MM.1S (cell line): ENCODE data around the gene DNAH10.

ENCODE experiments used
- EZH2 ChIP-seq: fragments of 300-600 bp; sonication (generic); optimal IDR thresholded peaks from 2 replicates; pipeline ENCODE3; 2017; ENCODE audit warnings: low read depth, mild to moderate bottlenecking, antibody characterized with exemption, low read length, mixed read lengths
- TF ChIP-seq, protein P1 (sequence below): fragments of 300-600 bp; sonication (generic); IDR thresholded peaks from 2 replicates; pipeline ENCODE4 v1.5.1; 2016; ENCODE audit warnings: antibody characterized with exemption, low read length, mixed read lengths

DNA sequence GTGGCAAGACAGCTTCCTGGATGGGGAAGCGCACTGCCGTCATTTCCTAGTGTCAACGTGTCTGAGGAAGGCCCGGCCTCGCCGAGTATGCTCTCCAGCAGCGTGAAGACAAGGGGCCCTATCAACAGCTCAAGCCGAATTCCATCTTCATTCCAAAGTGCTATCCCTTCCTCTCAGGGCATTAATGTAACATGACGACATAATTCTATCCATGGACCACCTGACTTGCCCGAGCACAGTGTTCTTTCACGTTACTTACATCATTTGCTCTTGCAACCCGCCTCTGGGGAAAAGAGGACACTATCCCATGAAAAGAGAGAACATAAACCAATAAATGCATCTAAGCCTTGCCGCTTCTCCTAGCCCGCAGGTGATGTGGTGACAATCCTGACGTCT is 187.7 kb downstream of the DNAH10 start:
- TF ChIP-seq, protein P1, sequence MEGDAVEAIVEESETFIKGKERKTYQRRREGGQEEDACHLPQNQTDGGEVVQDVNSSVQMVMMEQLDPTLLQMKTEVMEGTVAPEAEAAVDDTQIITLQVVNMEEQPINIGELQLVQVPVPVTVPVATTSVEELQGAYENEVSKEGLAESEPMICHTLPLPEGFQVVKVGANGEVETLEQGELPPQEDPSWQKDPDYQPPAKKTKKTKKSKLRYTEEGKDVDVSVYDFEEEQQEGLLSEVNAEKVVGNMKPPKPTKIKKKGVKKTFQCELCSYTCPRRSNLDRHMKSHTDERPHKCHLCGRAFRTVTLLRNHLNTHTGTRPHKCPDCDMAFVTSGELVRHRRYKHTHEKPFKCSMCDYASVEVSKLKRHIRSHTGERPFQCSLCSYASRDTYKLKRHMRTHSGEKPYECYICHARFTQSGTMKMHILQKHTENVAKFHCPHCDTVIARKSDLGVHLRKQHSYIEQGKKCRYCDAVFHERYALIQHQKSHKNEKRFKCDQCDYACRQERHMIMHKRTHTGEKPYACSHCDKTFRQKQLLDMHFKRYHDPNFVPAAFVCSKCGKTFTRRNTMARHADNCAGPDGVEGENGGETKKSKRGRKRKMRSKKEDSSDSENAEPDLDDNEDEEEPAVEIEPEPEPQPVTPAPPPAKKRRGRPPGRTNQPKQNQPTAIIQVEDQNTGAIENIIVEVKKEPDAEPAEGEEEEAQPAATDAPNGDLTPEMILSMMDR = no peak
- TF ChIP-seq EZH2 = no peak
